Activated gamma-delta T cell treated with Interleukin-2 at 50 U/mL for 16 hours (primary cell): ENCODE measurements around the gene BOLL.
"Not testable (repeated sequence)": the region's sequence is repeated elsewhere in the genome, so short reads cannot be mapped to it uniquely, and the experiment has no call there.

Experiments used
- DNase-seq: peaks from one replicate; pipeline ENCODE4 v3.0.0-alpha.2; 2020

The BOLL gene

GRCh38 chr2:197795277-197795676 lies 10.2 kb upstream of the BOLL start:
- no peak for DNase-seq

GRCh38 chr2:197793456-197793855 lies 8.3 kb upstream of the BOLL start:
- DNase-seq, result no peak

GRCh38 chr2:197786010-197786877 lies 1.1 kb upstream of the BOLL start:
- peak; percentile 33 for DNase-seq

GRCh38 chr2:197782126-197782525 lies 3.0 kb downstream of the BOLL start:
- no peak for DNase-seq

GRCh38 chr2:197779261-197779660 lies 5.9 kb downstream of the BOLL start:
- DNase-seq, result no peak

- no peak for DNase-seq
These were observed 7.2 kb downstream of the BOLL start for GRCh38 chr2:197777823-197778407.

DNA sequence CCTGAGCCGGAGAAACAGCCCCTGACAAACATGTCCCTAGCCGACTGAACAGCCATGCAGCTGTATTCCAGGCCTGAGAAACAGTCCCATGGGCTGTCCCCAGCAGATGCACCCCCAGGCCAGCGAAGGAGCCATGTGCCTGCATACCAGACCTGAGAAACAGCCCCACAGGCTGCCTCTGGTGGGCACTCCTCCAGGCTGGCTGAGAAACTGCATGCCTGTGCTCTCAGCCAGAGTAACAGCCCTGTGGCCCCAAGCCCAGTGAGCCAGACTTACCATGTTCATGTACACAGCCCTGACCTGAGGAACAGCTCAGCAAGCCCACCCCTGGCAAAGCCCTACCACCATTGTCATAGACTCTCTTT lies 24.8 kb downstream of the BOLL start:
- DNase-seq, result no peak

- no peak for DNase-seq
These were observed 25.4 kb downstream of the BOLL start for GRCh38 chr2:197759625-197760292.

GRCh38 chr2:197759013-197759412 lies 26.1 kb downstream of the BOLL start:
- no peak for DNase-seq

GRCh38 chr2:197740200-197740599 lies 44.9 kb downstream of the BOLL start:
- no peak for DNase-seq

GRCh38 chr2:197728555-197729544 lies 56.3 kb downstream of the BOLL start:
- DNase-seq, result not testable (repeated sequence)

DNA sequence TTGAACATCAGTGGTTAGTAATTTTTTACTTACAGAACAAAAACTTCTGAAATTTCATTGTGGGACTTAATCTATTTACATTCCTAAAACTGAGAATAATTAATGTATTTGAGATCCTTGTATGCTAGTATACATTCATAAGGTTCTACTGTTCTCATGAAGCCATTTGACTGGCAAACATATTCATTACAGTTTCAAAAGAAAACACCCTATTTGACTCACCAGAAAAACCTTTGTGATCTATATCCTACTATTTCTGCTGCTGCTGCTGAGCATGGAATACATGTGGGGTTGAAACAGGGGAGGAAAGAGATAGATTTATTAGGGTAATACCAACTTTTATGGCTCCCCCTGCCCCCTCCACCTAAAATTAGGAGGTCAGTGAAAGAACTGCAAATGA lies 58.1 kb downstream of the BOLL start:
- no peak for DNase-seq

DNA sequence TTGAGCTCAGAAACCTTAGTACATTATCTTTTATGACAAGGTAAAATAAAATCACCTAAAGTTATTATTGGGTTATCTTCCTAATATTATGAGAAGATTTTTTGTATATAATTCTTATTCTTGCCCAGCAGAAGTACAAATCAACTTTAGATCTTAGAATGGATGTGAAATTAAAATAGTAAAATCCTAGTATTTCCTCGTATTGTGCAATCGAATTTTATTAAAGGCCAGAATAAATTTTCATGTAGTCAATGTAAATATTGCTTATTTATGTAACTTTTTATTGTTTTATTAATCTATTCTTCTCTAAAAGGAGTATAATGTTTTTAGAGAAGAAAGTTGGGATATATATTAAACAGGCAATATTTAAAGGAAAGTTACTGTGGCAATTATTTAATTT lies 67.3 kb downstream of the BOLL start:
- no peak for DNase-seq

DNA sequence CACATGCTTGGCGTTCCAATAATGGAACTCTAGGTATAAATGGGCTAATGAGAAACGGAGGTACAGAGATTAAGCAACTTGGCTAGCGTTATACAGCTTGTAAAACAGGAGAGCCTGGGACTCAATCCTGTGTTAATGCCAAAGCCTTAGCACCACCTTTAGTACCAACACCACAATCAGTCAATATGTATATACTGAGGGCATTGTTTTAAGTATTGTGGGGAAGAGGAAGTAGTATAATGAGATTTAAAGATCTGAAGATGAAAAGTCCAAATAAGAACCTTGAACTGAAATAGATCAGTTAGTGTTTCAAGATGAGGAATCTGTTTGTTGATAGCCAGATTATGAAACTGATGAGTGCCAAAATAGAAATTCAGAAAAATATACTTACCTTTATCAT lies 71.8 kb downstream of the BOLL start:
- DNase-seq, result no peak

DNA sequence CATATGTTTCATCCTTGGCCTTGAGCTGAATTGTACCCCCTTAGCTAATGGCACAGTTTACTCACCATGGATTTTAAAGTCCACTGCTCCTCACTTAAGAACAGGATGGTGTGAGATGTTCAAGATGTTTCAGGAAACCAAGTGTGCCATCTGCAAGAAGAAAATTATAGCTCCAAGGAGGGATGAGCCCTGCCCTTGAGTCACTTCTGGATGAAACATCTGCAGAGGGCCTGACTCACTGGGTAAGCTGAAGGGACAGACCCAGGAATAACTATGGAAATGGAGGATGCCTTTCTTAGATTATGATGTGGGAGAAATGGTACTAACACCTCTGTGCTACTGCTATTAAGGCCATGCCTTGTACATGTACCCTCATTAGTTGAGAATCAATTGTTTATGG lies 73.5 kb downstream of the BOLL start:
- DNase-seq, result no peak

- DNase-seq, result no peak
These were observed 74.6 kb downstream of the BOLL start for GRCh38 chr2:197710424-197711042.

GRCh38 chr2:197709140-197709539 lies 76.0 kb downstream of the BOLL start:
- not testable (repeated sequence) for DNase-seq

DNA sequence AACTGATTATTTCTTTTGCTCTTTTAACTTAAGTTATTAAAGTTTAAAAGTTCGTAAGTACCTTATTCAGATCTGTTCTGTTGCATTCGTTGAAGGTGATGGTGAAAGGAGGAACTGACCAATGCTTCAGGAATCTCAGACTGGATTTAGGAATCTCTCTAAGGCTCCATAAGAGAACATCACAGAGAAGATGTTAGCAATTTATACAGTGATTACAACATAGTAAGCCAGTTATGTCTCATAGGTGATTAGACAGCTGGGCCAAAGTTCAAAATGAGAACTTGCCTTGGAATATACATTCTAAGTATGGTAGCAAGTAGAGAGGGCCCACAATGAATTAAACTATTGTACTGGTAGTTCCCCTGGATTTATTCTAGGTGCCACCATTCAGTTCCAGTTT lies 76.8 kb downstream of the BOLL start:
- DNase-seq, result no peak

DNA sequence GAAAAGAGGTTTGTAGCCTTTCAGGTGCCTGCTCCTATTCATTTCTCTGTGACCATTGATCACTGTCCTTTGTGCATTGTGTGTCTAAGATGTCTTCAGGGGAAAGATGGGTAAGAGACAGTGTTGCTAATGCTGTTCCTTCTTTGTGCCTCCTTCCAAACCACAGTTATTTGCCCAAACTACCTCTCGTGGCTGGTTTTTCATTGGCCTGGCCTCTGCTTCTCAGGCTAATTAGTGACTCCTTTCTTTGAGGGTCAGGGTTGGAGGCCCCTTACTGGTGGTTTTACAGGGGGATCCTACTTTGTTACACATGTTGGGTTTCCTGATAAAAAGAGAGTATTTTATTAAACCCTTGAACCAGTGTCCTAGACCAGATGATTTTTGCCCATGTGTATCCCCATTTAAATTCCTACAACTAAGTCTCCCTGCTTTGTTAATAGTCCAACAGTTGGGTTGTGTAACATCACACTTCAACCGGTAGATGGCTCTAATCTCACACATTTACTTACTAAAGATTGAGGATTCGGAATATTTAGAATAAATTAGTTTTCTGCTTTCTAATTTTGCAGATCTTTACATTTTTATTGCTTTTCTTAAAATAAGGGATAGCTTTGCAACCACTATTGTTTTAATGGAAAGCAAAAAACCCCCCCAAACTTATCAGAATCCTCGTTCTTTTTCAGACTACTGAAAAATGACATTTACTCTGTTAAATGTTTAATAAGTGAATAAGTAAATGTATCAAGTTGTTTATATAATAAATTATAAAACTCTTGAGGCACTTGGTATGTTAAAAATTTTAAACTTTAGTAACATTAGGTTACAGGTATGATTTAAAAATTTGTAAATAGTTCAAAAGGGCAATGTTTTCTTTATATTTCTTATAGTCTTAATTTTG lies 77.6 kb downstream of the BOLL start:
- DNase-seq, result no peak

- DNase-seq, result no peak
These were observed 78.3 kb downstream of the BOLL start for GRCh38 chr2:197706839-197707207.
